Heart left ventricle (tissue), 13 donors: ENCODE measurements around the gene ERP27.

Source experiments
- CTCF ChIP-seq, 12 donors: fragments of 200-600 bp; sonication (generic) in 4 of 12; IDR thresholded peaks; one replicate each; pipeline versions ENCODE4 v1.5.0 to v1.8.0; 2018 to 2022; ENCODE audit warnings: antibody characterized with exemption in 12 of 12, mild to moderate bottlenecking in 5 of 12
- POLR2A ChIP-seq, 2 donors: fragments of 450-650 bp; IDR thresholded peaks; one replicate each; pipeline ENCODE4 v1.6.1; 2017; ENCODE audit warnings: antibody characterized with exemption in 2 of 2, mild to moderate bottlenecking in 2 of 2, moderate library complexity in 2 of 2
- donor health status: ischemic (EF 13 %, LVEDD 7.1; RV severe dilation, severe dysfunction).
- donor health status: DM: no; HTN: yes; CAD: no.
- donor health status: DM: no; HTN: no; CAD: no.
- donor health status: ischemic (EF 25% LVEDD 6.9; RV normal size, moderate dysfunction).
- donor health status: ischemic (EF 25% LVEDD 5.7; RV mildly dilated, moderate dysfunction).
- donor health status: ischemic (EF 35%, LVEDD 5.7; RV mildly dilated, moderate dysfunction).
- donor health status: nonischemic (EF 11% LVEDD 7.7; RV severe dilation, severe dysfunction).
- donor health status: DM: yes; HTN: yes; CAD: no.
- donor health status: PGD.
- donor health status: ischemic (EF 29% LVEDD 5.4; RV normal size, mild dysfunction).
- donor health status: nonischemic (EF 23%, LVEDD 6.1; RV moderate dilation, normal function).

DNA sequence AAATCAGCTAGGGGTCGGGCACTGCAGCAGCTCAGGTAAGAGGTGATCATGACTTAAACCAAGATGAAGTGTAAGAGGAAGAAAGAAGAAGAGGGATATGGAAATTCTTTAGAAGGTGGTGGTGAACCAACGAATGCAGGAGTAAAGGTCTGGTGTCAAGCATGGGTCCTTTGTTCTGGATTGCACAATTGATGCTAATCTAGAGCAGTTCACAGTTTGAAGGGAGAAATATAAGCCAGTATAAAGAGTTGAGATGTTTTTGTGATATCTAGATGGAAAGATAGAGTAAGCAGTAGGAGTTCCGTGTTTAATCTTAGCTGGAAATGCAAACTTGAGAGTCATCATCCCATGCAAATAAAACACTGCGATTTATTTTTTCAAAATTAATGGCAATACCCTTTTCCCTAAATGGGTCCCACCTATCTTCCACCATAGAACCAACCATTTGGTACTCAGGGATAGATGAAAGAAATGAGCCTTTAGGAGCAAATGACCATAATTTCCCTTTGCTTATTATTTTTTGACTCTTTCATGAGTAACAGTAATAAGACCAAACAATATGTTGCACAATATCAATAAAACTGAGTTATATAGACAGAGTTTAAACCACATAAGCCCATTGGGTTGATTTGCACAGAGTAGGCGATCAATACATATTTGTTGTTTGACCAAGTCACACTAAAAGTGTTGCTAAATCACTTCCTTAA, 37.7 kb downstream of the ERP27 start:
- TF ChIP-seq POLR2A (IDR thresholded peaks at IDR 0.05) (no peak), CTCF (IDR thresholded peaks at IDR 0.05) (no peak)
